GM20000 (cell line): ENCODE measurements around the gene PCBD1.
"Not testable (repeated sequence)": the region's sequence is repeated elsewhere in the genome, so short reads cannot be mapped to it uniquely, and the experiment has no call there.

Experiments
- DNase-seq: peaks from one replicate; pipeline ENCODE4 v3.0.0; 2012; ENCODE audit warnings: low spot score
- CTCF ChIP-seq: IDR thresholded peaks from 2 replicates; pipeline ENCODE4 v1.5.1; 2012; ENCODE audit warnings: mild to moderate bottlenecking, control low read depth; ENCODE audit errors: extremely low read depth, missing control alignments

Gene PCBD1

GRCh38 chr10:70925377-70926225 is 37.2 kb upstream of the PCBD1 start:
- peak; percentile 79 for DNase-seq
- peak; percentile 95 for TF ChIP-seq CTCF

- no peak for TF ChIP-seq CTCF
- DNase-seq: no peak
These were observed 35.3 kb upstream of the PCBD1 start for GRCh38 chr10:70923696-70924095.

DNA sequence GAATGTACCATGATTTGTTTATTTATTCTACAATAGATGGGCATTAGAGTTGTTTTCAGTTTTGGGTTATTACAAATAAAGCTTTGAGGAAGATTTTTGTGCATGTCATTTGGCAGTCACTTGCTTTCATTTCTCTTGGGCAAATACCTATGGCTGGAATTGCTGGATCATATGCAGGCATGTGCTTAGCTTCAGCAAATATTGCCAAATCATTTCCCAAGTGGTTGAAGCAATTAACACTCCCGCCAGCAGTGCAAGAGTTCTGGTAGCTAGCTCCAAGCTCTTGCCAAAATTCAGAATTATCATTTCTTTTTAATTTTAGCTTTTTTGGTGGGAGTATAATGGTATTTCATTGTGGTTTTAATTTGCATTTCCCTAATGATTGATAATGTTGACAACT is 32.9 kb upstream of the PCBD1 start:
- no peak for DNase-seq
- no peak for TF ChIP-seq CTCF

DNA sequence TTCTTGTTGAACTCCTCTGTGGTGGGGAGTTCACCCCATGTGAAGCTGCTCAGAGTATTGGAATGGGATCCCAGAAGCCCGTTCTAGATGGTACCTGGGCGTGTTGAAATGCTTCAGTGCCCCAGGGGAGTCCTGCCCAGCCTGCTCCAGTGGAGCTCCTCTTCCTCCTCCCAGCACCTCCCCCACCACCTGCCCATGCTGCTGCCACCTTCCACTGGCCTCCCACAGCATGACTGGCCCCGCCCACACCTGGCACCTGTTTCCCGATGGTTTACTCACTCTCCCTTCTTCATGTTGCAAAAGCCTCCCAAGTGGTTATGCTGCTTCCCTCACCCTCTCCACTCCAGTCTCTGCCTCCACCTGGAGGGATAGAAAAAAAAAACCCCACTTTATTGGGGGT is 32.2 kb upstream of the PCBD1 start:
- no peak for TF ChIP-seq CTCF
- DNase-seq: no peak

- not testable (repeated sequence) for DNase-seq
These were observed 31.5 kb upstream of the PCBD1 start for GRCh38 chr10:70919906-70920305.

DNA sequence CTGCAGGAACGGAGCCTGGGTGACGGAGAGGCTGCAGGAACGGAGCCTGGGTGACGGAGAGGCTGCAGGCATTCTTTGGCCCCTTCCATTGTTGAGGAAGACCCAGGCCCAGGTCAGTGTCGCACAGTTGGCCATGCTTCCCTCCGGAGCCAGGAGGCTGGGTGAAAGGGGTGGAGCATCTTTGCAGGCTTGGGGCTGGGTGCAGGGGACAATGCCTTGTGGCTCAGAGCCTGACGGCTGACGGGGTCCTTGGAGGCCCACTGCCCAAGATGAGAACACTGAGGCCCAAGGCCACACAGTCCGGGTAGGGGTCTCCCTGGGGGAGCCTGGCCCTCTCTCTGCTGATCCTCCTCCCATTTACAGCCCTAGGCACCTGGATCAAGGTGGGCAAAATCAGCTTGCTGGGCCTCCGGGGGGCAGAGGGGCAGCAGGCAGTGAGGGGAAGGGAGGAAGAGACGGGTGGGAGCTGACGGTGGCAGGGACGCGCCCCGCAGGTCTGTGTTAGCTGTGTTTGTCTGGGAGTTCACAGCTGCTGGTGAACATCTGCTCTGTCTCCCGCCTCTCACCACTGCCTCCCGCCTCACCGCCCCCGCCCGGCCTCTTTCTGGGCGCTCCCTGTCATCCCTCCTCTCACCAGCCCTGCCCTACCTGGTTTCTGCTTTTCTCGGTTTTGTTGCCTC is 30.6 kb upstream of the PCBD1 start:
- no peak for TF ChIP-seq CTCF
- no peak for DNase-seq

DNA sequence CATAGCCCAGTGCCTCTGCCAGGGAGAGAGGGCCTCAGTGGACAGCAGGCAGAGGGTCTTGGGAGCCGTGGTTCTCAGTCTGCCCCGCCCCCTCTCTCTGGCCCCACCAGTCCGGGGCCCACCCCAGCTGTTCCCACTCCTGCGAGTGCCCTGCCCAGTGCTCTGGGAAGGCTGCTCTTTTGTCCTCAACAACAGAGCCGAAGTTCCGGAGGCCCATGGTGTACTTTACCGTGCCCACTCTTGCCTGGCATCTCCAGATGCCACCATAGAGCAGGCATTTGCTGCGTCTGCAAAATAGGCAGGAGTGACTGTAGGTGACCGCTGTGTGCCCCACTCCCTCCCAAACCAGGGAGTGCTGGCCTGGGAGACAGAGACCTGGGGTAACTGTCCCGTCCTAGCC is 29.3 kb upstream of the PCBD1 start:
- DNase-seq: no peak
- TF ChIP-seq CTCF: no peak
